Loucy (cell line): ENCODE data around the gene KIF3B.

Source experiments
- CTCF ChIP-seq: fragments of 200-600 bp; sonication (generic); conservative IDR thresholded peaks from 2 replicates; pipeline ENCODE4 v1.5.1; 2014; ENCODE audit warnings: mild to moderate bottlenecking, antibody characterized with exemption, low read length
- EZH2phosphoT487 ChIP-seq: fragments of 200-600 bp; IDR thresholded peaks from 2 replicates; pipeline ENCODE4 v1.6.1; 2018; ENCODE audit warnings: antibody characterized with exemption, mild to moderate bottlenecking, moderate library complexity, borderline replicate concordance

GRCh38 chr20:32230707-32231106, 46.7 kb upstream of the KIF3B start:
- no peak for TF ChIP-seq CTCF
- no peak for TF ChIP-seq EZH2phosphoT487
